Coronary artery (tissue), 2 donors: ENCODE data around the gene VAPB.

Source experiments
- DNase-seq: peaks from one replicate; pipeline ENCODE4 v3.0.0-alpha.2; 2017; ENCODE audit warnings: low spot score
- H3K27ac ChIP-seq, 2 donors: fragments of 200-600 bp; sonication (generic); one replicate each; pipeline ENCODE4 v1.5.1; 2016 to 2019
- H3K4me3 ChIP-seq: fragments of 200-600 bp; sonication (generic); 2 replicates; pipeline ENCODE4 v1.5.1; 2016; ENCODE audit warnings: mild to moderate bottlenecking, moderate library complexity
- TF ChIP-seq, protein P1 (sequence below): fragments of 200-600 bp; sonication (generic); IDR thresholded peaks from one replicate; pipeline ENCODE4 v1.5.1; 2019; ENCODE audit warnings: antibody characterized with exemption

Gene VAPB

GRCh38 chr20:58398254-58398653 is 9.2 kb downstream of the VAPB start:
- TF ChIP-seq, protein P1, sequence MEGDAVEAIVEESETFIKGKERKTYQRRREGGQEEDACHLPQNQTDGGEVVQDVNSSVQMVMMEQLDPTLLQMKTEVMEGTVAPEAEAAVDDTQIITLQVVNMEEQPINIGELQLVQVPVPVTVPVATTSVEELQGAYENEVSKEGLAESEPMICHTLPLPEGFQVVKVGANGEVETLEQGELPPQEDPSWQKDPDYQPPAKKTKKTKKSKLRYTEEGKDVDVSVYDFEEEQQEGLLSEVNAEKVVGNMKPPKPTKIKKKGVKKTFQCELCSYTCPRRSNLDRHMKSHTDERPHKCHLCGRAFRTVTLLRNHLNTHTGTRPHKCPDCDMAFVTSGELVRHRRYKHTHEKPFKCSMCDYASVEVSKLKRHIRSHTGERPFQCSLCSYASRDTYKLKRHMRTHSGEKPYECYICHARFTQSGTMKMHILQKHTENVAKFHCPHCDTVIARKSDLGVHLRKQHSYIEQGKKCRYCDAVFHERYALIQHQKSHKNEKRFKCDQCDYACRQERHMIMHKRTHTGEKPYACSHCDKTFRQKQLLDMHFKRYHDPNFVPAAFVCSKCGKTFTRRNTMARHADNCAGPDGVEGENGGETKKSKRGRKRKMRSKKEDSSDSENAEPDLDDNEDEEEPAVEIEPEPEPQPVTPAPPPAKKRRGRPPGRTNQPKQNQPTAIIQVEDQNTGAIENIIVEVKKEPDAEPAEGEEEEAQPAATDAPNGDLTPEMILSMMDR: no peak
- no peak for DNase-seq
- H3K27ac ChIP-seq: no peak overlapping the region
- no peak overlapping the region for H3K4me3 ChIP-seq

- no peak for DNase-seq
- Histone ChIP-seq H3K27ac (no peak overlapping the region), H3K4me3 (no peak overlapping the region)
- TF ChIP-seq, protein P1: no peak
These were observed 10.9 kb downstream of the VAPB start for GRCh38 chr20:58399926-58400325.

DNA sequence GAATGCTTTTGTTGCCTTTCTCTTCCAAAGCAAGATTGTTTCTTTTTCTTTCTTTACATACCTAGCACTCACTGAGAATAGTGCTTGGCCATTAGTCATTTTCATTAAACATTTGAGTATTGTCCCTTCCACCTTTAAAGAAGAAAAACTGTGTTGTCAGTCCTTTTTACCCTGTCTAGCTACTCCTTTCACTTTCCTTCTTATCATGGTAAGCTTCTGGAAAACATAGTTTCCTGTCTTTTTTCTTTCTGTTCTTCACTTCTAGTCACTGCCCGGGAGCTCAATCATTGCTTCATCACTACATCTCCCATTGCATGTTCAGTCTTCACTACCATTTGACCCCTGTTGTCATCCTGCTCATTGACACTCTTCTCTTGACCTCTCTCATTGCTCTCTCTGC is 12.1 kb downstream of the VAPB start:
- Histone ChIP-seq H3K27ac (no peak overlapping the region), H3K4me3 (no peak overlapping the region)
- no peak for DNase-seq
- TF ChIP-seq, protein P1: no peak

- TF ChIP-seq, protein P1: no peak
- no peak overlapping the region for H3K4me3 ChIP-seq
- DNase-seq: no peak
- no peak overlapping the region for H3K27ac ChIP-seq
These were observed 13.3 kb downstream of the VAPB start for GRCh38 chr20:58402305-58402704.

- no peak for DNase-seq
- no peak overlapping the region for H3K27ac ChIP-seq
- H3K4me3 ChIP-seq: no peak overlapping the region
- TF ChIP-seq, protein P1: no peak
These were observed 13.8 kb downstream of the VAPB start for GRCh38 chr20:58402827-58403226.

DNA sequence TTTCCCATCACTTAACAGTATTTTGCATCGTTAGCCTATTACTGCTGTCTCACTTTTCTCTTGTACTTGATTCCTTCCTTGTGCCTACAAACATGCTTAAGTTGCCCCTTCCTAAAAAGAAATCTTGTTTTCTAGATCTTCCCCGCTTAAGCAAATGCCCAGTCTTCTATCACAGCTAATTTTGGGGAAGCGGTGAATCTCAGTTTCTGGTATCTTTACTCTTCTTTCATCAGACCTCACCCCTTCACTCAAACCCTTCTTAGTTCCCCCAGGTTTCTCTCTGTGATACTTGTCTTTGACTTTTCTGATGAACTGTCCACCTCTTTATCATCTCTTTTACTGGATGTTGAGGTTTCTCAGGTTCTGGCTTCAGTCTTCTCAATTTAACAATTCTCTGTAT is 14.2 kb downstream of the VAPB start:
- Histone ChIP-seq H3K27ac (no peak overlapping the region), H3K4me3 (no peak overlapping the region)
- DNase-seq: no peak
- TF ChIP-seq, protein P1: no peak

GRCh38 chr20:58405504-58406291 is 16.7 kb downstream of the VAPB start:
- Histone ChIP-seq H3K4me3 (no peak overlapping the region), H3K27ac (no peak overlapping the region)
- TF ChIP-seq, protein P1: no peak
- no peak for DNase-seq
